Astrocyte of the cerebellum (primary cell): ENCODE data around the gene MCL1.
A peak's percentile ranks its signal among the peaks of the same experiment; 100 is the strongest.
"Not testable (repeated sequence)": the region's sequence is repeated elsewhere in the genome, so short reads cannot be mapped to it uniquely, and the experiment has no call there.

Experiments
- DNase-seq: peaks from one replicate; pipeline ENCODE4 v3.0.0-alpha.2; 2011; ENCODE audit warnings: low read depth
- H3K4me3 ChIP-seq: 2 replicates; pipeline ENCODE4 v1.5.1; 2011; ENCODE audit warnings: mild to moderate bottlenecking, low read depth, low read length, moderate library complexity
- in situ Hi-C: cut with HindIII; loops from 2 replicates; pipeline ENCODE4 v1.10.0; 2017; ENCODE audit warnings: low sequenced_read_pairs
- TF ChIP-seq, protein P1 (sequence below): IDR thresholded peaks from 2 replicates; pipeline ENCODE4 v1.5.1; 2012; ENCODE audit warnings: low read length, low read depth, moderate library complexity, mild to moderate bottlenecking; ENCODE audit errors: missing control alignments

MCL1 gene

DNA sequence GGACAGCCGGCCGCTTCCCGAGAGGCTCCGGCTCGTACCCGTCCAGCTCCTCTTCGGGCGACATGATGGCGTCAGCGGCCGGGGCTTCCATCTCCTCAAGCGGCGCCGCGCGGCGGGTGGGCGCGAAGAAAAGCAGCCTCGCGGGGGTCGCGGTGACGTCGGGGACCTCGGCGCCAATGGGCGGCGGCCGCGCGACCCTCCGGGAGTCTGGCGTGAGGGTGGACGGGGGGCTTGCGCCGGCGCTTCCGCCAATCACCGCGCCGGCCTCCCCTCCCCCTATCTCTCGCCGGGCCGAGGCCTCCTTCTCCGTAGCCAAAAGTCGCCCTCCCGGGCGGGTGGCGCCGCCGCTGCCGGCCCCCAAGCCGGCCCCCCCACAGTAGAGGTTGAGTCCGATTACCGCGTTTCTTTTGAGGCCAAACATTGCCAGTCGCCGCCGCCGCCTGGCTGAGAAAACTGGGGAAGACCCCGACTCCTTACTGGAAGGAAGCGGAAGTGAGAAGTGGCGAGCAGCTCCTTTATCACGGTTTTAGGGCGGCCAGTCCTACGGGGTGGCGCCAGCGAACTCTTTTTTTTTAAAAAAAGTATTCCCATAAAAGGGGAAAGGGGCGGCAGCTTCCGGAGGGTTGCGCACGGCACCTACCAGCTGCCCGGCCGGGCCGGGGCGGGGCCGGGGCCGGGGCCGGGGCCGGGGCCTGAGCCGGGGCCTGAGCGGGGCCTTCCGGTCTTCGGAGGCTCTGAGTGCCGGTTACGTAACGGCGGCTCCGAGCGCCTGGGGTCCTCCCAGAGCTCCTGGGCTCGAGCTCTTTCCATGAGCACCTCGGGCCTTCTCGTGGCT is at the start of gene MCL1:
Gene MCL1, minus strand, starts transcription at position 501 of the 835 bp plus-strand sequence. Its CDS starts 80 bp downstream, at position 421.
- peak; percentile 92 for DNase-seq
- peak within 1 kb of the TSS; percentile 99 for H3K4me3 ChIP-seq
- in situ Hi-C loops = no loop called here

DNA sequence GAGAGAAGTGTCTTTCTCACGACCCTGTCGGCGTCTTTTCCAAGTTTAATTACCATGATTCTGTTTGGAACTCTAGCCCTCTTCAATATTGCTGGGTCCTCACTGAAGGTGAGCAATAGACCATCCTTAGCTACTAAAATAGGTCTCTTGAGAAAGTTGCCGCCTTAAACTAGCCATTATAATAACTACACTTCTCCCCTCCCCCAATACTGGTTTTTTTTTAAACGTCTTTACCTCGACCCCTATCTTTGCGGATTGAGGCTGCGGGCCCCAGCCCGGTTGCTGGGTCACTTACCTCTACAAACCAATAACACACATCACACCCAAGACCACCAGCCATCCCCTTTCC is 49.3 kb upstream of the MCL1 start:
- TF ChIP-seq, protein P1, sequence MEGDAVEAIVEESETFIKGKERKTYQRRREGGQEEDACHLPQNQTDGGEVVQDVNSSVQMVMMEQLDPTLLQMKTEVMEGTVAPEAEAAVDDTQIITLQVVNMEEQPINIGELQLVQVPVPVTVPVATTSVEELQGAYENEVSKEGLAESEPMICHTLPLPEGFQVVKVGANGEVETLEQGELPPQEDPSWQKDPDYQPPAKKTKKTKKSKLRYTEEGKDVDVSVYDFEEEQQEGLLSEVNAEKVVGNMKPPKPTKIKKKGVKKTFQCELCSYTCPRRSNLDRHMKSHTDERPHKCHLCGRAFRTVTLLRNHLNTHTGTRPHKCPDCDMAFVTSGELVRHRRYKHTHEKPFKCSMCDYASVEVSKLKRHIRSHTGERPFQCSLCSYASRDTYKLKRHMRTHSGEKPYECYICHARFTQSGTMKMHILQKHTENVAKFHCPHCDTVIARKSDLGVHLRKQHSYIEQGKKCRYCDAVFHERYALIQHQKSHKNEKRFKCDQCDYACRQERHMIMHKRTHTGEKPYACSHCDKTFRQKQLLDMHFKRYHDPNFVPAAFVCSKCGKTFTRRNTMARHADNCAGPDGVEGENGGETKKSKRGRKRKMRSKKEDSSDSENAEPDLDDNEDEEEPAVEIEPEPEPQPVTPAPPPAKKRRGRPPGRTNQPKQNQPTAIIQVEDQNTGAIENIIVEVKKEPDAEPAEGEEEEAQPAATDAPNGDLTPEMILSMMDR = no peak
- in situ Hi-C loops = no loop called here
- DNase-seq = no peak
- peak overlapping the region; percentile 85 for H3K4me3 ChIP-seq

More for the DNA sequence above, at the start of gene MCL1:
- TF ChIP-seq, protein P1 = no peak

DNA sequence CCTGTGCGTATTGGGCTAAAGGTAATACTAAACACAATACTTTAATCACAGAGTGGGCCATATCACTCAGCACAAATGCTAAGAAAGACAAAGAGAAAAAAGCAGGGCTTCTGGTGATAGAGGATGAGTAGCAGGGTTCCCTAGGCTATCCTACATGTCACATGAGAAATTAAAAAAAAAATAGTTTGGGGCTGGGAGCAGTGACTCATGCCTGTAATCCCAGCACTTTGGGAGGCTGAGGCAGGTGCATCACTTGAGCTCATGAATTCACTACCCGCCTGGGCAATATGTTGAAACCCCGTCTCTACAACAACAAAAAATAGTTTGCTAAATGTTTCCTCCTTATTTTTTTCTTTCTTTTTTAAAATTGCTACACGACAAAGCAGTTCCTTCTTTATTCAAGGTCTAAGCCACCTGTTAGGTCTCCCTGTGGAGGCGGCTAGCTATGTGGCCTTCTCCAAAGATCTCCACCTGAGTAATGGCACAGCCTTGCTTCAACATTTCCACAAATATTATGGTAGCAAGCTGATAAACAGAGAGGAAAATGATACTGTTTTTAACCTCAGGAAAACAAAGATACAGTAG is 48.5 kb upstream of the MCL1 start:
- in situ Hi-C loops = no loop called here
- TF ChIP-seq, protein P1 = no peak
- no peak for DNase-seq
- H3K4me3 ChIP-seq = peak overlapping the region; percentile 85

DNA sequence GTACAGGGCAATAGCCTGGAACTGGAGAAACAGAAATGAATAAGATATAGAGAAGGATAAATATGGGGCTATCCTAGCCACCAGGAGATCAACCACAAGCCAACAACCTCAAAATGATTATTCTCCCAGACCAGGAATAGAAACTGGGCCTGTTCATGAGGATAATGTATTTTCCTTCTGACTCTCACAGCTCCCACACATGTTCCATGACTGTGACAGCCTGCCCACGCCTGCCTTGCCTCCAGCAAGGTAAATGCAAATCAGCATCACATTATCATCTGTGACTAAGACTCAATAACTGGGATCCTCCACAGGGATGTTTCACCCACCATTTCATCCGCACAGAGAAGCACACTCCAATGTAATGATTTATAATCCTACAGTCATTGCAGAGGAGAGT is 46.7 kb upstream of the MCL1 start:
- in situ Hi-C loops = no loop called here
- no peak for DNase-seq
- no peak overlapping the region for H3K4me3 ChIP-seq
- TF ChIP-seq, protein P1 = no peak

DNA sequence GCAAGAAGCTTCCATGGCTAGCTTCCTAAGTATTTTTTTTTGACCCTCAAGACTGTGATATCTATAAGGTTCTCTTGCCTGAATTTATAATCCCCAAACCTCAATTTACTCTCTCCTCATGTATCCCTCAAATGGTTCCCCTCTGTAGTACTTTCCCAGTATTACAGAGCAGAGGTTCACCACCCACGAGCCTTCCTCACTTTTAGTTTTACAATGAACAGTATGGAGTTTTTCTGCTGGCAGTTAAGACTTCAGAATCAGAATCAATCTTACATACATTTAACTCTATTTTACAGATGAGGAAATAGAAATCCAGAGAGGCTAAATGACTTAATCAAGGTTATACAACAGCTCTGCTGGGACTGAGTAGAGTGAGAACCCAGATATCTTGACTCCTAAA is 45.1 kb upstream of the MCL1 start:
- in situ Hi-C loops, DNase-seq, H3K4me3 ChIP-seq: not testable (repeated sequence)

DNA sequence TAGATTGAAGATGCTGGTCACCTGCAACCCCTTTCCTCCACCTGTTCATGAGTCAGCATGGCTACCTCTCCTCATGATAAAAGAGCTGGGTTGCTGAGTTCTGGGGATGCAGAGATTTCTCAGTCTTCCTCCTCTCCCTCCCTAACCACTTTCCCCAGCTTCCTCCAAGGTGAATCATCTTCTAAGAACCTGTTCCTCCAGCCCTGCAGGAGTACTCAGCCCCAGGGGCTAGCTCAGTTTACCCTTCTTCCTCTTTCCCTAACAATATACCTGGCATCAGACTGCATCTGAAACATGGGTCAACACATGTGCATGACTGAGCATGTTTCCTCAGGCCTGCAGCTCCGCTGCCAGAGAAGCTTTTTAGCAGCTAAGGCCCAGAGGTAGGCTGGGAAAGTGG is 44.7 kb upstream of the MCL1 start:
- H3K4me3 ChIP-seq, DNase-seq, in situ Hi-C loops: not testable (repeated sequence)

DNA sequence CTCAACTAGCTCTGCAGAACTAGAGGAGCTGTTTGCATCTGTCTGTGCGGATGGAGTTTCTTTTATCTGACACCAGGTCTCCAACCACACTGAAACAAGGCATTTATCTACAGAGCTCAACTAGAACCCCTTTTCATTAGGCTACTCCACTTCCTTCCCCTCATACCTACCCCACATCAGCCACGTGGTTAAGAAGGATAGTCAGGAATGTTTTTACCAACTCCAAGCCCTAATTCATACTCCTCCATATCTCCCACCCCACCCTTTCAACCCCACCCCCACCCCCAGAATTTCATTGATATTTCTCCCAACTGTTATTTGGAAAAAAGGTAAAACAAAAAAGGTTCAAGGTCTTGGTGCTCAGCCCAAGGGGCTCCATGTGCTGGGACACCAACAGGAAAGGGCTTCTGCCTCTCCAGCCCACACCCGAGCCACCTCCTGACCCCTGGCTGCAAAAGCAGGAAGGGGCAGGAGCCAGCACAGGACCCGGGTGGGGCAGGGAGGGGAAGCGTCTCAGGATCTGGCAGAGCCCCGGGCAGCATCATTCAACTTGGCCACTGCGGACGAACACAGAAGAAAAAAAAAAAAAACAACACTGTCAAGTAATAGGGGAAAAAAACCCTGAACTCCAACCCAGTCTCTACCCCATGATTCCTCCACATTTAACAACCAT is 43.0 kb upstream of the MCL1 start:
- no peak for DNase-seq
- TF ChIP-seq, protein P1 = no peak
- in situ Hi-C loops = no loop called here
- H3K4me3 ChIP-seq = no peak overlapping the region
